MCF 10A (cell line): Measurements from ENCODE around the gene RPS3. TPM values are rescaled to one million over a fixed set of nuclear protein-coding genes. Genes with fewer than 3 reads are reported as not detected.
A peak's percentile ranks its signal among the peaks of the same experiment; 100 is the strongest.
"Not testable (repeated sequence)": the region's sequence is repeated elsewhere in the genome, so short reads cannot be mapped to it uniquely, and the experiment has no call there.

Source experiments
- BruUV-seq: library from RNA; stranded (reverse); fragments of 400-500 nt; replicated peaks from 2 replicates; lab custom pipeline; 2021; lab: Mats Ljungman, UMichigan
- CTCF ChIA-PET: fragments of 300-600 bp; sonication (Branson Sonifier 250); formaldehyde crosslinking; extraction: SDS; loops from one replicate; lab custom pipeline; 2021; ENCODE audit warnings: antibody characterized with exemption, inconsistent platforms; lab: Yijun Ruan, JAX
- POLR2A ChIA-PET: fragments of 300-600, 350-650 bp; sonication (Branson Sonifier 250); formaldehyde crosslinking; extraction: SDS; loops from one replicate; lab custom pipeline; 2020; ENCODE audit warnings: antibody characterized with exemption, inconsistent platforms; lab: Yijun Ruan, JAX
- DNase-seq: peaks from one replicate; pipeline ENCODE4 v3.0.0-alpha.2; 2018; ENCODE audit not compliant: unreplicated experiment
- H3K27ac Mint-ChIP-seq: one replicate; pipeline ENCODE4 v1.8.0; 2022; ENCODE audit warnings: mild to moderate bottlenecking, low read depth, mixed read lengths; ENCODE audit not compliant: unreplicated experiment
- H3K27me3 Mint-ChIP-seq: one replicate; pipeline ENCODE4 v1.8.0; 2022; ENCODE audit warnings: mixed read lengths; ENCODE audit not compliant: insufficient read depth, unreplicated experiment
- H3K36me3 Mint-ChIP-seq: one replicate; pipeline ENCODE4 v1.8.0; 2022; ENCODE audit warnings: mild to moderate bottlenecking, moderate library complexity, mixed read lengths; ENCODE audit not compliant: insufficient read depth, unreplicated experiment
- H3K4me1 Mint-ChIP-seq: one replicate; pipeline ENCODE4 v1.8.0; 2022; ENCODE audit warnings: mixed read lengths; ENCODE audit not compliant: insufficient read depth, unreplicated experiment
- H3K4me3 Mint-ChIP-seq: one replicate; pipeline ENCODE4 v1.8.0; 2022; ENCODE audit warnings: mild to moderate bottlenecking, moderate library complexity, mixed read lengths; ENCODE audit not compliant: unreplicated experiment
- H3K9me3 Mint-ChIP-seq: one replicate; pipeline ENCODE4 v1.8.0; 2022; ENCODE audit warnings: mixed read lengths; ENCODE audit not compliant: unreplicated experiment
- CTCF ChIP-seq: fragments of 200-600 bp; IDR thresholded peaks from one replicate; pipeline ENCODE4 v1.8.0; 2022; ENCODE audit warnings: antibody characterized with exemption, mild to moderate bottlenecking; ENCODE audit not compliant: unreplicated experiment
- intact Hi-C: fragments of 100-400 bp; cut with micrococcal nuclease; formaldehyde crosslinking; loops from 2 replicates; pipeline ENCODE4 v1.14.1; 2022
- total RNA-seq: library from RNA; stranded (reverse); gene quantifications from 2 replicates; pipeline ENCODE4 v1.2.3, GENCODE V29; 2022

RPS3 gene
- total RNA-seq, 1 experiment from 2014 or later, result 3,444 TPM

- H3K4me1 Mint-ChIP-seq, result peaks cover 5% of the 10 kb centered on the region
- CTCF ChIA-PET, result interaction anchor here (0.6 kb wide), 1 partner anchor 43 kb away, joined by 3 read pairs; no protein-coding TSS in a partner anchor
- POLR2A ChIA-PET, result no interaction called here
- intact Hi-C loops, result no loop called here
- H3K9me3 Mint-ChIP-seq, result no peaks in the 10 kb centered on the region
- no peaks in the 10 kb centered on the region for H3K27me3 Mint-ChIP-seq
- TF ChIP-seq CTCF, result no peak
- H3K4me3 Mint-ChIP-seq, result no peak overlapping the region
- BruUV-seq, result no TSS peak
- no peak overlapping the region for H3K27ac Mint-ChIP-seq
- DNase-seq, result peak; percentile 33
- H3K36me3 Mint-ChIP-seq, result no peaks in the 10 kb centered on the region
Observed at GRCh38 chr11:75365711-75366181, 33.6 kb upstream of the RPS3 start.

GRCh38 chr11:75366826-75367225 lies 32.5 kb upstream of the RPS3 start:
- BruUV-seq, H3K4me1 Mint-ChIP-seq, H3K4me3 Mint-ChIP-seq, CTCF ChIA-PET, H3K9me3 Mint-ChIP-seq, POLR2A ChIA-PET, H3K27ac Mint-ChIP-seq, H3K36me3 Mint-ChIP-seq, DNase-seq, intact Hi-C loops, H3K27me3 Mint-ChIP-seq: not testable (repeated sequence)

- no peak overlapping the region for H3K27ac Mint-ChIP-seq
Observed at GRCh38 chr11:75369560-75370255, 29.6 kb upstream of the RPS3 start.

More at GRCh38 chr11:75369560-75370255, 29.6 kb upstream of the RPS3 start:
- Mint-ChIP-seq H3K4me1 (peaks cover 12% of the 10 kb centered on the region), H3K27me3 (no peaks in the 10 kb centered on the region), H3K36me3 (no peaks in the 10 kb centered on the region), H3K4me3 (no peak overlapping the region), H3K9me3 (no peaks in the 10 kb centered on the region)
- DNase-seq, result no peak
- no peak for TF ChIP-seq CTCF
- POLR2A ChIA-PET, result interaction anchor here (1.2 kb wide), 1 partner anchor 14 kb away, joined by 3 read pairs; no protein-coding TSS in a partner anchor
- intact Hi-C loops, result no loop called here
- CTCF ChIA-PET, result interaction anchor here (0.8 to 1.6 kb wide), 2 partner anchors 83 to 90 kb away, joined by 4 to 9 read pairs; no protein-coding TSS in a partner anchor
- BruUV-seq, result no TSS peak
